IPS-11a (cell line): Measurements from ENCODE around the gene POLR2J3.
"Not testable (repeated sequence)": the region's sequence is repeated elsewhere in the genome, so short reads cannot be mapped to it uniquely, and the experiment has no call there.

Experiments
- H3K4me3 ChIP-seq: one replicate; pipeline ENCODE4 v1.5.1; 2013; ENCODE audit warnings: low read depth, low read length, control low read depth

The POLR2J3 gene

GRCh38 chr7:102583495-102583894 lies 11.1 kb upstream of the POLR2J3 start:
- not testable (repeated sequence) for H3K4me3 ChIP-seq

- H3K4me3 ChIP-seq, result not testable (repeated sequence)
These were observed 9.3 kb upstream of the POLR2J3 start for GRCh38 chr7:102581722-102582121.

GRCh38 chr7:102578486-102578885 lies 6.1 kb upstream of the POLR2J3 start:
- H3K4me3 ChIP-seq, result not testable (repeated sequence)

GRCh38 chr7:102577315-102578240 lies 5.2 kb upstream of the POLR2J3 start:
- not testable (repeated sequence) for H3K4me3 ChIP-seq

- H3K4me3 ChIP-seq, result not testable (repeated sequence)
These were observed 4.0 kb upstream of the POLR2J3 start for GRCh38 chr7:102576363-102576762.

- H3K4me3 ChIP-seq, result not testable (repeated sequence)
These were observed 2.2 kb upstream of the POLR2J3 start for GRCh38 chr7:102574607-102575006.

- H3K4me3 ChIP-seq, result not testable (repeated sequence)
These were observed 3.8 kb downstream of the POLR2J3 start for GRCh38 chr7:102568620-102569019.

GRCh38 chr7:102550808-102551422 lies 21.5 kb downstream of the POLR2J3 start, which contains the start of gene SPDYE2:
Gene SPDYE2 (plus strand): TSS chr7:102551226. CDS start chr7:102553256, 2,030 bp downstream.
- not testable (repeated sequence) for H3K4me3 ChIP-seq

- not testable (repeated sequence) for H3K4me3 ChIP-seq
These were observed 26.0 kb downstream of the POLR2J3 start for GRCh38 chr7:102546353-102546752.

GRCh38 chr7:102545288-102545687 lies 27.1 kb downstream of the POLR2J3 start:
- not testable (repeated sequence) for H3K4me3 ChIP-seq

- not testable (repeated sequence) for H3K4me3 ChIP-seq
These were observed 28.0 kb downstream of the POLR2J3 start for GRCh38 chr7:102544372-102544771.

GRCh38 chr7:102543596-102543995 lies 28.8 kb downstream of the POLR2J3 start, which contains the start of gene UPK3BL2:
Gene UPK3BL2 (minus strand): TSS chr7:102543696. CDS start chr7:102543636, 60 bp downstream.
- H3K4me3 ChIP-seq, result not testable (repeated sequence)

GRCh38 chr7:102542771-102543170 lies 29.6 kb downstream of the POLR2J3 start:
- not testable (repeated sequence) for H3K4me3 ChIP-seq

- not testable (repeated sequence) for H3K4me3 ChIP-seq
These were observed 30.3 kb downstream of the POLR2J3 start for GRCh38 chr7:102542083-102542482.

- H3K4me3 ChIP-seq, result not testable (repeated sequence)
These were observed 31.8 kb downstream of the POLR2J3 start for GRCh38 chr7:102540604-102541003.

- not testable (repeated sequence) for H3K4me3 ChIP-seq
These were observed 37.2 kb downstream of the POLR2J3 start for GRCh38 chr7:102535062-102535615.

- not testable (repeated sequence) for H3K4me3 ChIP-seq
These were observed 40.3 kb downstream of the POLR2J3 start for GRCh38 chr7:102532127-102532526.

- H3K4me3 ChIP-seq, result not testable (repeated sequence)
These were observed 40.8 kb downstream of the POLR2J3 start for GRCh38 chr7:102531583-102531982.

- H3K4me3 ChIP-seq, result not testable (repeated sequence)
These were observed 44.3 kb downstream of the POLR2J3 start for GRCh38 chr7:102527822-102528793.

- not testable (repeated sequence) for H3K4me3 ChIP-seq
These were observed 45.2 kb downstream of the POLR2J3 start for GRCh38 chr7:102527182-102527581.
